Measurements from ENCODE around the gene ZBTB12. TPM values are rescaled to one million over a fixed set of nuclear protein-coding genes. Genes with fewer than 3 reads are reported as not detected.

ZBTB12 gene
- total and polyA plus RNA-seq, 2 of the 8 experiments (the other 6 are each of a cell fraction or from before 2014, with no cell fraction given), result 20.7 to 40.8 TPM

- no peak for TF ChIP-seq NANOG (IDR thresholded peaks at IDR 0.05; ENCODE audit: insufficient read depth, low read depth, low read length, poor library complexity, severe bottlenecking)
- TF ChIP-seq KDM5A (IDR thresholded peaks at IDR 0.05; ENCODE audit: low read length), result no peak
- no peak for TF ChIP-seq GABPA (IDR thresholded peaks at IDR 0.05; ENCODE audit: borderline replicate concordance, insufficient read depth, low read length)
- no peak for TF ChIP-seq ATF3 (IDR thresholded peaks at IDR 0.05; ENCODE audit: insufficient read depth, low read depth, low read length)
- no peak for TF ChIP-seq RXRA (IDR thresholded peaks at IDR 0.05; ENCODE audit: insufficient read depth, low read depth, low read length)
- TF ChIP-seq ATF2 (IDR thresholded peaks at IDR 0.05; ENCODE audit: low read length), result no peak
- no peak for TF ChIP-seq E2F6 (IDR thresholded peaks at IDR 0.05)
- Histone ChIP-seq H3K79me2 (ENCODE audit: control insufficient read depth in 1 of 2, insufficient read depth in 2 of 2, low read length in 2 of 2) (no peaks in the 10 kb centered on the region), H3K56ac (replicated peaks; ENCODE audit: insufficient read length, low read depth, low read length) (no peak overlapping the region), H3K4me3 (ENCODE audit: extremely low read depth in 1 of 4, insufficient read depth in 2 of 4, low read depth in 3 of 4, low read length in 4 of 4) (no peak overlapping the region), H3K18ac (ENCODE audit: extremely low read depth, low read length) (no peak overlapping the region), H3K27me3 (replicated peaks in 1 of 4; ENCODE audit: control insufficient read depth in 3 of 4, extremely low read depth in 1 of 4, insufficient read depth in 3 of 4, low read length in 3 of 4) (no peaks in the 10 kb centered on the region), H3K27ac (ENCODE audit: low read depth, low read length) (no peak overlapping the region), H4K91ac (replicated peaks; ENCODE audit: insufficient read length, low read length) (no peak overlapping the region), H2AK5ac (ENCODE audit: low read depth, low read length) (no peak overlapping the region), H2AFZ (ENCODE audit: low read length) (no peak overlapping the region), H2BK20ac (ENCODE audit: low read length) (no peak overlapping the region), H3K36me3 (ENCODE audit: control insufficient read depth in 2 of 4, insufficient read depth in 4 of 4, low read length in 3 of 4) (no peaks in the 10 kb centered on the region), H3K14ac (ENCODE audit: insufficient read length) (no peak overlapping the region), H2BK15ac (ENCODE audit: low read length) (no peak overlapping the region), H4K5ac (ENCODE audit: insufficient read length, low read depth, low read length) (no peak overlapping the region), H3K23me2 (ENCODE audit: low read depth, low read length) (no peaks in the 10 kb centered on the region; the same call in 1 of the 2 replicates), H3K4me2 (ENCODE audit: insufficient read depth in 1 of 2, low read depth in 2 of 2, low read length in 2 of 2) (no peak overlapping the region), H3K9me3 (ENCODE audit: insufficient read depth in 2 of 2, low read depth in 1 of 2, low read length in 1 of 2) (no peaks in the 10 kb centered on the region), H3K9ac (replicated peaks in 1 of 4; ENCODE audit: extremely low read depth in 1 of 4, low read depth in 3 of 4, low read length in 3 of 4) (no peak overlapping the region), H2BK120ac (replicated peaks; ENCODE audit: low read depth, low read length) (no peak overlapping the region), H2BK5ac (ENCODE audit: low read depth, low read length) (no peak overlapping the region), H3K79me1 (ENCODE audit: low read depth, low read length) (no peaks in the 10 kb centered on the region; the same call in 1 of the 2 replicates), H4K8ac (ENCODE audit: extremely low read depth, insufficient read depth, low read length) (no peak overlapping the region), H3K4me1 (replicated peaks in 1 of 4; ENCODE audit: control insufficient read depth in 3 of 4, insufficient read depth in 4 of 4, low read length in 3 of 4) (peaks cover 0 to 22% (median 8%) of the 10 kb centered on the region in 4 experiments; a peak in 4 of 7 replicates), H3K4ac (replicated peaks; ENCODE audit: insufficient read length, low read depth, low read length) (no peak overlapping the region), H3K23ac (ENCODE audit: insufficient read length) (no peak overlapping the region), H4K20me1 (replicated peaks in 1 of 2; ENCODE audit: control insufficient read depth in 1 of 2, insufficient read depth in 2 of 2, low read length in 2 of 2) (no peaks in the 10 kb centered on the region), H2BK12ac (ENCODE audit: low read depth, low read length) (no peak overlapping the region)
- DNase-seq (ENCODE audit: low read depth in 1 of 2, low spot score in 2 of 2) (no peak), FAIRE-seq (no peak)
- 88% methylated on average over 4 of the region's 4 CpGs; no CpG with 5 or more reads in 1 of the 2 experiments for WGBS, 2 experiments (ENCODE audit: extremely low coverage in 1 of 2, insufficient coverage in 1 of 2, insufficient read length in 1 of 2, insufficient replicate concordance in 2 of 2, low coverage in 1 of 2, low lambda C conversion rate in 2 of 2, missing lambda C conversion rate in 1 of 2)
- POLR2A ChIA-PET (ENCODE audit: partially characterized antibody), result interaction anchor here (0.5 to 5.6 kb wide), 7 partner anchors 9 to 299 kb away, joined by 3 to 47 read pairs (median 6); partner anchors contain the start of genes EHMT2, NEU1 and TNF
- CTCF ChIA-PET (ENCODE audit: partially characterized antibody), result interaction anchor here (0.6 to 8.1 kb wide), 4 partner anchors 15 to 955 kb away, joined by 3 to 59 read pairs (median 4); no protein-coding TSS in a partner anchor
Measured at GRCh38 chr6:31874084-31874670, 27.7 kb downstream of the ZBTB12 start.
